K562 (cell line): ENCODE data around the gene MYO15A. TPM values are rescaled to one million over a fixed set of nuclear protein-coding genes. Genes with fewer than 3 reads are reported as not detected.

Experiments
- ATAC-seq: fragments of 200-7000 bp; cut with Tn5 transposase; 3 replicates; pipeline ENCODE4 v1.9.1; 2020; ENCODE audit warnings: moderate library complexity
- BruUV-seq: library from RNA; stranded (reverse); fragments of 400-500 nt; replicated peaks from 2 replicates; lab custom pipeline; 2021; lab: Mats Ljungman, UMichigan
- CTCF ChIA-PET: fragments of 300-600 bp; formaldehyde crosslinking; extraction: SDS; loops from one replicate; lab custom pipeline; 2021; ENCODE audit warnings: low intra/inter-chr PET ratio; lab: Yijun Ruan, JAX
- POLR2A ChIA-PET: fragments of 300-600, 350-650 bp; sonication (Branson Sonifier 250); formaldehyde crosslinking; extraction: SDS; loops from one replicate; lab custom pipeline; 2021; ENCODE audit warnings: antibody characterized with exemption, inconsistent platforms; lab: Yijun Ruan, JAX
- DNase-seq, 4 experiments: peaks; one replicate each; pipeline versions ENCODE4 v3.0.0 to v3.0.0-alpha.2; 2011 to 2018; ENCODE audit warnings: low spot score in 3 of 4, mixed read lengths in 3 of 4; ENCODE audit errors: extremely low read depth in 1 of 4
- FAIRE-seq: peaks from 2 replicates; lab custom pipeline; 2011; peaks lifted over from hg19 to GRCh38; lab: Jason Lieb, UNC
- H2AFZ ChIP-seq: 2 replicates; pipeline ENCODE4 v1.6.0; 2011; ENCODE audit warnings: low read depth, low read length, control low read depth, inconsistent platforms
- H3K27ac ChIP-seq: fragments of 200-600 bp; 3 replicates; pipeline ENCODE4 v1.8.0; 2011; ENCODE audit warnings: low read depth, mild to moderate bottlenecking, control low read depth, inconsistent platforms, low read length, moderate library complexity, mixed read lengths; ENCODE audit errors: extremely low read depth
- H3K27me3 ChIP-seq, 2 experiments: fragments of 300-600 bp in 1 of 2; 2 replicates in 1 of 2; 3 replicates in 1 of 2; pipeline versions ENCODE4 v1.6.0 to v1.8.0; 2011; ENCODE audit warnings: inconsistent platforms in 2 of 2, low read length in 2 of 2, mild to moderate bottlenecking in 1 of 2, mixed read lengths in 1 of 2, moderate library complexity in 1 of 2; ENCODE audit not compliant: control insufficient read depth in 2 of 2, insufficient read depth in 2 of 2
- H3K36me3 ChIP-seq: fragments of 300-600 bp; 3 replicates; pipeline ENCODE4 v1.8.0; 2011; ENCODE audit warnings: mild to moderate bottlenecking, low read length, inconsistent platforms; ENCODE audit not compliant: control insufficient read depth, insufficient read depth
- H3K4me1 ChIP-seq, 2 experiments: fragments of 200-600 bp in 1 of 2; replicated peaks in 1 of 2; 2 replicates in 1 of 2; 3 replicates in 1 of 2; pipeline versions ENCODE4 v1.5.1 to v1.8.0; 2011; ENCODE audit warnings: inconsistent platforms in 2 of 2, low read length in 2 of 2, mild to moderate bottlenecking in 1 of 2, mixed read lengths in 1 of 2, moderate library complexity in 1 of 2; ENCODE audit not compliant: control insufficient read depth in 2 of 2, insufficient read depth in 2 of 2
- H3K4me2 ChIP-seq: 2 replicates; pipeline ENCODE4 v1.6.1; 2011; ENCODE audit warnings: low read length, control low read depth, inconsistent platforms, mixed read lengths; ENCODE audit not compliant: insufficient read depth
- H3K4me3 ChIP-seq: fragments of 200-600 bp; sonication (generic), shearing (Covaris generic); 2 replicates; pipeline ENCODE4 v1.5.1; 2016; ENCODE audit warnings: control low read depth, inconsistent platforms
- H3K79me2 ChIP-seq: fragments of 200-600 bp; 3 replicates; pipeline ENCODE4 v1.8.0; 2011; ENCODE audit warnings: low read length, inconsistent platforms; ENCODE audit not compliant: control insufficient read depth, insufficient read depth
- H3K9ac ChIP-seq, 2 experiments: 2 replicates each; pipeline versions ENCODE4 v1.6.0 to v1.6.1; 2011; ENCODE audit warnings: low read depth in 2 of 2, low read length in 2 of 2, control low read depth in 1 of 2, inconsistent platforms in 1 of 2, mild to moderate bottlenecking in 1 of 2, mixed read lengths in 1 of 2; ENCODE audit not compliant: insufficient read depth in 1 of 2
- H3K9me1 ChIP-seq: one replicate; pipeline ENCODE4 v1.6.0; 2011; ENCODE audit warnings: inconsistent platforms, mild to moderate bottlenecking, low read length, moderate library complexity; ENCODE audit not compliant: control insufficient read depth, insufficient read depth
- H3K9me3 ChIP-seq: replicated peaks from 2 replicates; pipeline ENCODE4 v1.5.1; 2011; ENCODE audit warnings: low read depth, low read length, inconsistent platforms; ENCODE audit not compliant: control insufficient read depth, insufficient read depth
- H4K20me1 ChIP-seq: replicated peaks from 2 replicates; pipeline ENCODE4 v1.6.1; 2011; ENCODE audit warnings: low read length, inconsistent platforms, mixed read lengths; ENCODE audit not compliant: control insufficient read depth, insufficient read depth
- BRF2 ChIP-seq: IDR thresholded peaks from 3 replicates; pipeline ENCODE4 v1.6.1; 2011; ENCODE audit warnings: borderline replicate concordance, mild to moderate bottlenecking; ENCODE audit not compliant: insufficient read length, insufficient read depth
- GABPB2 ChIP-seq: fragments of 250-450 bp; sonication (Bioruptor Pico); conservative IDR thresholded peaks from 2 replicates; pipeline ENCODE4 v1.5.1; 2021; ENCODE audit warnings: mild to moderate bottlenecking
- NCOR1 ChIP-seq: fragments of 450-650 bp; IDR thresholded peaks from 2 replicates; pipeline ENCODE4 v1.6.1; 2016; ENCODE audit warnings: mild to moderate bottlenecking, moderate library complexity
- NFIC ChIP-seq: fragments of 450-650 bp; IDR thresholded peaks from 2 replicates; pipeline ENCODE4 v1.6.1; 2017; ENCODE audit warnings: mild to moderate bottlenecking, inconsistent platforms
- NKRF ChIP-seq: fragments of 450-650 bp; IDR thresholded peaks from 2 replicates; pipeline ENCODE4 v1.6.1; 2016; ENCODE audit warnings: borderline replicate concordance
- ZNF143 ChIP-seq: sonication (generic); formaldehyde crosslinking; IDR thresholded peaks from 2 replicates; pipeline ENCODE4 v1.9.0; 2022; ENCODE audit warnings: mild to moderate bottlenecking, missing genetic modification reagents
- ZNF316 ChIP-seq: fragments of 450-650 bp; IDR thresholded peaks from 2 replicates; pipeline ENCODE4 v1.6.1; 2016
- ZNF318 ChIP-seq, 2 experiments: fragments of 450-650 bp; IDR thresholded peaks; 2 replicates each; pipeline ENCODE4 v1.6.1; 2016; ENCODE audit warnings: mild to moderate bottlenecking in 2 of 2, borderline replicate concordance in 1 of 2, low read depth in 1 of 2, moderate library complexity in 1 of 2
- ZNF551 ChIP-seq: fragments of 250-450 bp; sonication (Bioruptor Pico); IDR thresholded peaks from 2 replicates; pipeline ENCODE4 v1.5.0; 2021; ENCODE audit warnings: mild to moderate bottlenecking, moderate library complexity
- WGBS: fragments of 100-300 bp; shearing (Covaris generic); methylation state at CpG from one replicate; pipeline ENCODE4 v1.1.6; 2016; ENCODE audit warnings: low coverage, mixed read lengths; ENCODE audit not compliant: insufficient coverage; ENCODE audit errors: missing lambda C conversion rate; 5-methylcytosine and 5-hydroxymethylcytosine counted together
- in situ Hi-C: fragments of 300-500 bp; cut with MboI; formaldehyde crosslinking; loops from 4 replicates; pipeline ENCODE4 v1.15.0; 2018; ENCODE audit warnings: inconsistent platforms, mixed read lengths
- intact Hi-C: fragments of 100-400 bp; cut with micrococcal nuclease; formaldehyde crosslinking; loops from 2 replicates; pipeline ENCODE4 v1.14.2; 2022
- polyA plus RNA-seq, 8 experiments: library from polyadenylated mRNA; depleted of rRNA in 4 of 8; stranded (reverse) in 5 of 8; unstranded in 3 of 8; fragments of >200 nt; fragmentation: Nextera tagmentation in 2 of 8; fragmentation: Illumina TruSeq in 1 of 8; extraction: Ambion mirVana in 2 of 8; extraction: Trizol in 1 of 8; gene quantifications; 2 replicates each; pipeline versions ENCODE4 v1.2.1 to v1.2.3, GENCODE V29; 2011 to 2014; ENCODE audit warnings: inconsistent platforms in 1 of 8, missing spikeins in 1 of 8
- total RNA-seq, 7 experiments: library from RNA; depleted of rRNA in 6 of 7; stranded (reverse); fragments of >200 nt in 6 of 7; fragmentation: Illumina TruSeq in 2 of 7; extraction: Trizol in 2 of 7; gene quantifications; 2 replicates each; pipeline versions ENCODE4 v1.2.1 to v1.2.3, GENCODE V29; 2011 to 2021; ENCODE audit warnings: low replicate concordance in 1 of 7

MYO15A gene
- total and polyA plus RNA-seq, 9 of the 15 experiments (the other 6 are each of a cell fraction or from before 2014, with no cell fraction given) = 0.05 to 0.88 (median 0.14) TPM; not detected in 1

- ChIA-PET CTCF (interaction anchor here (1.1 kb wide), 1 partner anchor 43 kb away, joined by 4 read pairs; no protein-coding TSS in a partner anchor), POLR2A (interaction anchor here (0.5 to 0.9 kb wide), 2 partner anchors 11 to 34 kb away, joined by 3 read pairs; no protein-coding TSS in a partner anchor)
- FAIRE-seq (no peak), DNase-seq (peak in 3 of 4 experiments; percentile 50 to 61 (median 59)), ATAC-seq (peak; percentile 9)
- H3K9me3 ChIP-seq = no peaks in the 10 kb centered on the region
- H3K4me1 ChIP-seq = peaks cover 37 to 41% of the 10 kb centered on the region in 2 experiments
- H3K36me3 ChIP-seq = peaks cover 36% of the 10 kb centered on the region; the same call in 2 of the 3 replicates
- peak overlapping the region; percentile 93 to 94 for H3K9ac ChIP-seq
- peak overlapping the region; percentile 95 for H3K4me2 ChIP-seq
- peak overlapping the region; percentile 98; the same call in 1 of the 2 replicates for H2AFZ ChIP-seq
- peak overlapping the region; percentile 99 for H3K27ac ChIP-seq
- H3K4me3 ChIP-seq = peak overlapping the region; percentile 69
- H3K79me2 ChIP-seq = peaks cover 58% of the 10 kb centered on the region
- no peaks in the 10 kb centered on the region for H3K27me3 ChIP-seq
- WGBS = 0% methylated on average over 40 of the region's 92 CpGs
- intact Hi-C loops (no loop called here), in situ Hi-C loops (no loop called here)
- H3K9me1 ChIP-seq = no peaks in the 10 kb centered on the region
- H4K20me1 ChIP-seq = peaks cover 37% of the 10 kb centered on the region
- no TSS peak for BruUV-seq
- TF ChIP-seq GABPB2 (CRISPR knock-in tag) = no peak
- no peak for TF ChIP-seq ZNF143 (CRISPR knock-in tag)
- TF ChIP-seq ZNF316 = no peak
- TF ChIP-seq NKRF = peak; percentile 67; the same call in 1 of the 2 replicates
- TF ChIP-seq BRF2 = no peak
- no peak for TF ChIP-seq ZNF551 (CRISPR knock-in tag)
- TF ChIP-seq NFIC = 0 out of 2 replicates have a peak, but pooled peaks have one; percentile 2
- TF ChIP-seq ZNF318 (IDR thresholded peaks at IDR 0.05; ENCODE audit: borderline replicate concordance in 1 of 2, low read depth in 1 of 2) = no peak
- no peak for TF ChIP-seq NCOR1
Observed at GRCh38 chr17:18184143-18185031, 75.8 kb downstream of the MYO15A start.
